HepG2 (cell line): ENCODE results near the gene ID3. TPM values are rescaled to one million over a fixed set of nuclear protein-coding genes. Genes with fewer than 3 reads are reported as not detected.

Experiments
- HMG20B ChIP-seq: conservative IDR thresholded peaks from 2 replicates; pipeline ENCODE4 v1.6.1; 2016; ENCODE audit warnings: missing genetic modification reagents, missing compliant biosample characterization
- KMT2A ChIP-seq: sonication (generic); formaldehyde crosslinking; IDR thresholded peaks from 2 replicates; pipeline ENCODE4 v1.4.0; 2020; ENCODE audit warnings: missing genetic modification reagents
- NFE2 ChIP-seq: sonication (generic); formaldehyde crosslinking; IDR thresholded peaks from 2 replicates; pipeline ENCODE4 v1.4.0; 2020; ENCODE audit warnings: missing genetic modification reagents
- PHF5A ChIP-seq: IDR thresholded peaks from one replicate; pipeline ENCODE4 v1.6.1; 2018; ENCODE audit warnings: low read depth, missing genetic modification reagents; ENCODE audit not compliant: unreplicated experiment
- ZFYVE20 ChIP-seq: sonication (generic); formaldehyde crosslinking; IDR thresholded peaks from 2 replicates; pipeline ENCODE4 v1.8.0; 2023; ENCODE audit warnings: low read depth, mild to moderate bottlenecking, moderate library complexity, missing genetic modification reagents, borderline replicate concordance
- ZNF337 ChIP-seq: sonication (generic); formaldehyde crosslinking; IDR thresholded peaks from 2 replicates; pipeline ENCODE4 v1.5.1; 2020; ENCODE audit warnings: missing genetic modification reagents, low read depth, mild to moderate bottlenecking, borderline replicate concordance
- ZNF33B ChIP-seq: sonication (generic); formaldehyde crosslinking; IDR thresholded peaks from 2 replicates; pipeline ENCODE4 v1.5.1; 2020; ENCODE audit warnings: mild to moderate bottlenecking, missing genetic modification reagents
- ZNF350 ChIP-seq: sonication (generic); formaldehyde crosslinking; IDR thresholded peaks from 2 replicates; pipeline ENCODE4 v1.4.0; 2020; ENCODE audit warnings: mild to moderate bottlenecking, low read depth, missing genetic modification reagents, borderline replicate concordance
- ZNF619 ChIP-seq: sonication (generic); formaldehyde crosslinking; IDR thresholded peaks from 2 replicates; pipeline ENCODE4 v1.4.0; 2020; ENCODE audit warnings: mild to moderate bottlenecking, missing genetic modification reagents
- ZNF761 ChIP-seq: sonication (generic); formaldehyde crosslinking; conservative IDR thresholded peaks from 2 replicates; pipeline ENCODE4 v1.4.0; 2020; ENCODE audit warnings: mild to moderate bottlenecking, missing genetic modification reagents
- ZNF770 ChIP-seq: sonication (generic); formaldehyde crosslinking; IDR thresholded peaks from 2 replicates; pipeline ENCODE4 v1.5.0; 2020; ENCODE audit warnings: mild to moderate bottlenecking, missing genetic modification reagents
- ZNF83 ChIP-seq: sonication (generic); formaldehyde crosslinking; IDR thresholded peaks from 2 replicates; pipeline ENCODE4 v1.4.0; 2020; ENCODE audit warnings: missing genetic modification reagents, mild to moderate bottlenecking, borderline replicate concordance
- polyA plus RNA-seq, 8 experiments: library from polyadenylated mRNA; depleted of rRNA in 3 of 8; stranded (reverse) in 7 of 8; unstranded in 1 of 8; fragments of >200 nt; fragmentation: Illumina TruSeq in 4 of 8; extraction: Trizol in 4 of 8; gene quantifications; 2 replicates each; pipeline versions ENCODE4 v1.2.1 to v1.2.3, GENCODE V29; 2011 to 2016; ENCODE audit warnings: low read depth in 4 of 8, missing spikeins in 1 of 8, mixed read lengths in 1 of 8; ENCODE audit not compliant: insufficient read depth in 1 of 8
- total RNA-seq, 5 experiments: library from RNA; depleted of rRNA; stranded (reverse); fragments of >200 nt; fragmentation: Illumina TruSeq; extraction: Trizol; gene quantifications; 2 replicates each; pipeline ENCODE4 v1.2.3, GENCODE V29; 2016; ENCODE audit warnings: low read depth in 1 of 5
- TF ChIP-seq, protein P1 (sequence below): sonication (generic); formaldehyde crosslinking; IDR thresholded peaks from 2 replicates; pipeline ENCODE4 v1.4.0; 2020; ENCODE audit warnings: missing genetic modification reagents, low read depth, mild to moderate bottlenecking, borderline replicate concordance
- TF ChIP-seq, protein P2 (sequence below), 2 experiments: fragments of 450-650 bp in 1 of 2; sonication (generic) in 1 of 2; formaldehyde crosslinking in 1 of 2; IDR thresholded peaks; 2 replicates each; pipeline versions ENCODE4 v1.6.1 to v1.8.0; 2016 to 2022; ENCODE audit warnings: antibody characterized with exemption in 1 of 2, mild to moderate bottlenecking in 1 of 2, missing genetic modification reagents in 1 of 2

Gene ID3
- total and polyA plus RNA-seq, 2 of the 13 experiments (the other 11 are each of a cell fraction or from before 2014, with no cell fraction given) = 64.8 to 115 TPM

DNA sequence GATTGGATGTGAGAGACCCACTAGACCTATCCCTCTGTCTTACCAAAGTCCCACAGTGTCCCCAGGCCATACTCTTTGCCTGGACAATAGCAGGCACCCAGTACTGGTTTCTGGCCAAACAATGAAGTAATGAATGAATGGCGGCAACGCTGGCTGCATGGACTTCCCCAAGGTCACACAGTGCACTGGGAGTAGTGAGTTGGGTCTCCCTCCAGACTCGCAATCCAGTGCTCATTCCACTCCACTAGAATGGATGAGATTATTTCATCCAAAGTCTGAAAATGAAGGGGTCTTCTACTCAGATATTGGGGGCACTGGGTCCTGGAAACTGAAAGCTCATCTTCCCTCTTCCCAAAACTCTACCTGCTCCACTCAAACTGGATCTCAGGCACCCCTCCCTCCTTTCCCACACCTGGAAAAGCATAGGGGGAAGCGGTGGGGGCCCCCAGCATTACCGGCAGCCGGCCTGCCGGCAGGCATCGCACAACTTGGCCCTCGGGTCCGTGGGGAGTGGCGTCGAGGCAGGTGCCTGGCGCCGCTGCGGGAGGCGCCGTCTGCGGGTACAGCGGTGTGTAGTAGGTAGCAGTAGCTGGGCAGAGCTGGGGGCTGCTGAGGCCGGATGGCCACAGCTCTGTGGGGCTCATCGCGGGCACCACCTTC lies 29.1 kb downstream of the ID3 start (continued):
- TF ChIP-seq, protein P1, sequence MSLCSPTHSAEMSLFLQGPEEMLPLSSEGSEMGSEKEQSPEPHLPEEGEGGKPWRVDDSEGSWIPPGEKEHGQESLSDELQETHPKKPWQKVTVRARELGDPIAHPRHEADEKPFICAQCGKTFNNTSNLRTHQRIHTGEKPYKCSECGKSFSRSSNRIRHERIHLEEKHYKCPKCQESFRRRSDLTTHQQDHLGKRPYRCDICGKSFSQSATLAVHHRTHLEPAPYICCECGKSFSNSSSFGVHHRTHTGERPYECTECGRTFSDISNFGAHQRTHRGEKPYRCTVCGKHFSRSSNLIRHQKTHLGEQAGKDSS (CRISPR knock-in tag) = peak; percentile 99
- TF ChIP-seq HMG20B = no peak
- TF ChIP-seq ZNF770 (CRISPR knock-in tag) = no peak
- TF ChIP-seq ZNF761 (CRISPR knock-in tag) = no peak
- TF ChIP-seq, protein P2, sequence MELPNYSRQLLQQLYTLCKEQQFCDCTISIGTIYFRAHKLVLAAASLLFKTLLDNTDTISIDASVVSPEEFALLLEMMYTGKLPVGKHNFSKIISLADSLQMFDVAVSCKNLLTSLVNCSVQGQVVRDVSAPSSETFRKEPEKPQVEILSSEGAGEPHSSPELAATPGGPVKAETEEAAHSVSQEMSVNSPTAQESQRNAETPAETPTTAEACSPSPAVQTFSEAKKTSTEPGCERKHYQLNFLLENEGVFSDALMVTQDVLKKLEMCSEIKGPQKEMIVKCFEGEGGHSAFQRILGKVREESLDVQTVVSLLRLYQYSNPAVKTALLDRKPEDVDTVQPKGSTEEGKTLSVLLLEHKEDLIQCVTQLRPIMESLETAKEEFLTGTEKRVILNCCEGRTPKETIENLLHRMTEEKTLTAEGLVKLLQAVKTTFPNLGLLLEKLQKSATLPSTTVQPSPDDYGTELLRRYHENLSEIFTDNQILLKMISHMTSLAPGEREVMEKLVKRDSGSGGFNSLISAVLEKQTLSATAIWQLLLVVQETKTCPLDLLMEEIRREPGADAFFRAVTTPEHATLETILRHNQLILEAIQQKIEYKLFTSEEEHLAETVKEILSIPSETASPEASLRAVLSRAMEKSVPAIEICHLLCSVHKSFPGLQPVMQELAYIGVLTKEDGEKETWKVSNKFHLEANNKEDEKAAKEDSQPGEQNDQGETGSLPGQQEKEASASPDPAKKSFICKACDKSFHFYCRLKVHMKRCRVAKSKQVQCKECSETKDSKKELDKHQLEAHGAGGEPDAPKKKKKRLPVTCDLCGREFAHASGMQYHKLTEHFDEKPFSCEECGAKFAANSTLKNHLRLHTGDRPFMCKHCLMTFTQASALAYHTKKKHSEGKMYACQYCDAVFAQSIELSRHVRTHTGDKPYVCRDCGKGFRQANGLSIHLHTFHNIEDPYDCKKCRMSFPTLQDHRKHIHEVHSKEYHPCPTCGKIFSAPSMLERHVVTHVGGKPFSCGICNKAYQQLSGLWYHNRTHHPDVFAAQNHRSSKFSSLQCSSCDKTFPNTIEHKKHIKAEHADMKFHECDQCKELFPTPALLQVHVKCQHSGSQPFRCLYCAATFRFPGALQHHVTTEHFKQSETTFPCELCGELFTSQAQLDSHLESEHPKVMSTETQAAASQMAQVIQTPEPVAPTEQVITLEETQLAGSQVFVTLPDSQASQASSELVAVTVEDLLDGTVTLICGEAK (IDR thresholded peaks at IDR 0.05) = no peak
- TF ChIP-seq, protein P2 (CRISPR knock-in tag; IDR thresholded peaks at IDR 0.05) = no peak
- no peak for TF ChIP-seq ZNF619
- TF ChIP-seq ZFYVE20 (CRISPR knock-in tag) = no peak
- TF ChIP-seq ZNF337 (CRISPR knock-in tag) = no peak
- no peak for TF ChIP-seq PHF5A (CRISPR knock-in tag)
- TF ChIP-seq ZNF350 (CRISPR knock-in tag) = no peak
- no peak for TF ChIP-seq ZNF33B
- TF ChIP-seq ZNF83 (CRISPR knock-in tag) = no peak
- TF ChIP-seq NFE2 (CRISPR knock-in tag) = no peak
- 0 out of 2 replicates have a peak, but pooled peaks have one; percentile 1 for TF ChIP-seq KMT2A (CRISPR knock-in tag)
